Measurements from ENCODE around the gene PBX3. TPM values are rescaled to one million over a fixed set of nuclear protein-coding genes. Genes with fewer than 3 reads are reported as not detected.

The PBX3 gene
- total and polyA plus RNA-seq, 2 of the 13 experiments (the other 11 are each of a cell fraction or from before 2014, with no cell fraction given), result 6.0 to 11.2 TPM

DNA sequence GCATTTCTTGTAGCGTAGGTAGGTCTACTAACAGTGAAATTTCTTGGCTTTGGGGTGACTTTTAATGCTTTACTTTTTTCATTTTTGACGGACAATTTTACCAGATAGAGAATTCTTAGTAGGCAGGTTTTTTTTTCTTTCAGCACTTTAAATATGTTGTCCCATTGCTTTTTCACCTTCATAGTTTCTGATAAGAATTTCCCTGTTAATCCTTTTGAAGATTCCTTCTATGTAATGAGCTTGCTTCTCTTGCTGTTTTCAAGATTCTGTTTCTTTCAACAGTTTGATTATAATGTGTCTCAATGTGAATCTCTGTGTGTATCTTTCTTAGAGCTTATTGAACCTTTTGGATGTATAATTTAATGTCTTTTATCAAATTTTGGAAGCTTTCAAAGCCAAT lies 35.5 kb downstream of the PBX3 start:
- ATAC-seq (no peak), DNase-seq (ENCODE audit: low spot score) (no peak), FAIRE-seq (no peak)
- Histone ChIP-seq H3K9ac (ENCODE audit: insufficient read depth, low read depth, low read length) (no peak overlapping the region), H3K4me3 (replicated peaks in 1 of 3; ENCODE audit: insufficient read depth in 1 of 3, low read depth in 2 of 3, low read length in 3 of 3) (no peak overlapping the region), H3K4me1 (ENCODE audit: insufficient read depth, low read length) (peaks cover 23% of the 10 kb centered on the region), H3K9me3 (ENCODE audit: low read length) (no peaks in the 10 kb centered on the region), H2AFZ (ENCODE audit: low read length) (no peak overlapping the region), H3K79me2 (ENCODE audit: insufficient read depth, low read length) (no peaks in the 10 kb centered on the region), H3K27me3 (ENCODE audit: control insufficient read depth in 1 of 2, insufficient read depth in 2 of 2, low read length in 2 of 2) (no peaks in the 10 kb centered on the region), H3K27ac (ENCODE audit: extremely low read length, insufficient read depth, low read length) (no peak overlapping the region), H3K4me2 (ENCODE audit: low read depth, low read length) (no peak overlapping the region), H4K20me1 (ENCODE audit: insufficient read depth, low read length) (no peaks in the 10 kb centered on the region), H3K36me3 (replicated peaks in 1 of 2; ENCODE audit: control insufficient read depth in 1 of 2, insufficient read depth in 2 of 2, low read length in 2 of 2) (no peaks in the 10 kb centered on the region)
- intact Hi-C loops (cut with micrococcal nuclease; ENCODE audit: unreplicated experiment) (no loop called here), in situ Hi-C loops (cut with HindIII; ENCODE audit: extremely low pct_ligation_motif_present, low pct_unique_long_range_greater_than_20kb) (no loop called here)
- CTCF ChIA-PET (ENCODE audit: low intra/inter-chr PET ratio, low total read pairs), result no interaction called here
- no TSS peak for BruUV-seq (replicated peaks)
- POLR2A ChIA-PET, result no interaction called here
- peak; percentile 92 for TF ChIP-seq ZNF317 (CRISPR knock-in tag; IDR thresholded peaks at IDR 0.05)
- TF ChIP-seq ZNF331 (CRISPR knock-in tag; IDR thresholded peaks at IDR 0.05), result no peak
- WGBS (ENCODE audit: low lambda C conversion rate), result 96% methylated on average over 2 of the region's 2 CpGs

- H4K20me1 ChIP-seq (ENCODE audit: insufficient read depth, low read length), result no peaks in the 10 kb centered on the region
- POLR2A ChIA-PET, result no interaction called here
- intact Hi-C loops (cut with micrococcal nuclease; ENCODE audit: unreplicated experiment), result no loop called here
- TF ChIP-seq ZBTB20 (CRISPR knock-in tag; IDR thresholded peaks at IDR 0.05; ENCODE audit: borderline replicate concordance, low read depth) (no peak), YEATS2 (CRISPR knock-in tag; IDR thresholded peaks at IDR 0.05; ENCODE audit: borderline replicate concordance) (no peak), KDM5B (CRISPR knock-in tag; IDR thresholded peaks at IDR 0.05; ENCODE audit: borderline replicate concordance) (no peak), ATRX (CRISPR knock-in tag; IDR thresholded peaks at IDR 0.05; ENCODE audit: borderline replicate concordance) (no peak), SRSF4 (IDR thresholded peaks at IDR 0.05; ENCODE audit: low read depth, low read length, poor library complexity, severe bottlenecking) (no peak), NR2F6 (IDR thresholded peaks at IDR 0.05) (no peak), NR2F6 (CRISPR knock-in tag; IDR thresholded peaks at IDR 0.05) (no peak), BCLAF1 (IDR thresholded peaks at IDR 0.05) (no peak), DR1 (CRISPR knock-in tag; IDR thresholded peaks at IDR 0.05) (no peak), FOXC1 (CRISPR knock-in tag; IDR thresholded peaks at IDR 0.05; ENCODE audit: borderline replicate concordance) (no peak)
- TF ChIP-seq, protein P1, sequence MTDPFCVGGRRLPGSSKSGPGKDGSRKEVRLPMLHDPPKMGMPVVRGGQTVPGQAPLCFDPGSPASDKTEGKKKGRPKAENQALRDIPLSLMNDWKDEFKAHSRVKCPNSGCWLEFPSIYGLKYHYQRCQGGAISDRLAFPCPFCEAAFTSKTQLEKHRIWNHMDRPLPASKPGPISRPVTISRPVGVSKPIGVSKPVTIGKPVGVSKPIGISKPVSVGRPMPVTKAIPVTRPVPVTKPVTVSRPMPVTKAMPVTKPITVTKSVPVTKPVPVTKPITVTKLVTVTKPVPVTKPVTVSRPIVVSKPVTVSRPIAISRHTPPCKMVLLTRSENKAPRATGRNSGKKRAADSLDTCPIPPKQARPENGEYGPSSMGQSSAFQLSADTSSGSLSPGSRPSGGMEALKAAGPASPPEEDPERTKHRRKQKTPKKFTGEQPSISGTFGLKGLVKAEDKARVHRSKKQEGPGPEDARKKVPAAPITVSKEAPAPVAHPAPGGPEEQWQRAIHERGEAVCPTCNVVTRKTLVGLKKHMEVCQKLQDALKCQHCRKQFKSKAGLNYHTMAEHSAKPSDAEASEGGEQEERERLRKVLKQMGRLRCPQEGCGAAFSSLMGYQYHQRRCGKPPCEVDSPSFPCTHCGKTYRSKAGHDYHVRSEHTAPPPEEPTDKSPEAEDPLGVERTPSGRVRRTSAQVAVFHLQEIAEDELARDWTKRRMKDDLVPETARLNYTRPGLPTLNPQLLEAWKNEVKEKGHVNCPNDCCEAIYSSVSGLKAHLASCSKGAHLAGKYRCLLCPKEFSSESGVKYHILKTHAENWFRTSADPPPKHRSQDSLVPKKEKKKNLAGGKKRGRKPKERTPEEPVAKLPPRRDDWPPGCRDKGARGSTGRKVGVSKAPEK (CRISPR knock-in tag; IDR thresholded peaks at IDR 0.05; ENCODE audit: borderline replicate concordance), result no peak
- H3K9ac ChIP-seq (ENCODE audit: insufficient read depth, low read depth, low read length), result no peak overlapping the region
- ATAC-seq (no peak), FAIRE-seq (no peak), DNase-seq (ENCODE audit: low spot score) (no peak)
- BruUV-seq (replicated peaks), result no TSS peak
- CTCF ChIA-PET (ENCODE audit: low intra/inter-chr PET ratio, low total read pairs), result no interaction called here
- peaks cover 26% of the 10 kb centered on the region for H3K4me1 ChIP-seq (ENCODE audit: insufficient read depth, low read length)
- no peaks in the 10 kb centered on the region for H3K9me3 ChIP-seq (ENCODE audit: low read length)
- in situ Hi-C loops (cut with HindIII; ENCODE audit: extremely low pct_ligation_motif_present, low pct_unique_long_range_greater_than_20kb), result no loop called here
- WGBS (ENCODE audit: low lambda C conversion rate), result 97% methylated on average over 6 of the region's 6 CpGs
- H3K79me2 ChIP-seq (ENCODE audit: insufficient read depth, low read length), result no peaks in the 10 kb centered on the region
- no peaks in the 10 kb centered on the region for H3K36me3 ChIP-seq (replicated peaks in 1 of 2; ENCODE audit: control insufficient read depth in 1 of 2, insufficient read depth in 2 of 2, low read length in 2 of 2)
- no peak overlapping the region for H3K27ac ChIP-seq (ENCODE audit: extremely low read length, insufficient read depth, low read length)
- no peaks in the 10 kb centered on the region for H3K27me3 ChIP-seq (ENCODE audit: control insufficient read depth in 1 of 2, insufficient read depth in 2 of 2, low read length in 2 of 2)
- no peak overlapping the region for H3K4me2 ChIP-seq (ENCODE audit: low read depth, low read length)
- no peak overlapping the region for H3K4me3 ChIP-seq (replicated peaks in 1 of 3; ENCODE audit: insufficient read depth in 1 of 3, low read depth in 2 of 3, low read length in 3 of 3)
- H2AFZ ChIP-seq (ENCODE audit: low read length), result no peak overlapping the region
Observed at GRCh38 chr9:125784286-125785049, 37.3 kb downstream of the PBX3 start.

All from HepG2 (cell line).